SH-SY5Y (cell line): ENCODE results near the gene PSMD9.

Experiments used
- GATA2 ChIP-seq: IDR thresholded peaks from 2 replicates; pipeline ENCODE4 v1.6.1; 2011; ENCODE audit warnings: mild to moderate bottlenecking, low read depth, low read length
- GATA3 ChIP-seq: IDR thresholded peaks from 2 replicates; pipeline ENCODE4 v1.6.1; 2011; ENCODE audit warnings: low read depth, mild to moderate bottlenecking, low read length, moderate library complexity

DNA sequence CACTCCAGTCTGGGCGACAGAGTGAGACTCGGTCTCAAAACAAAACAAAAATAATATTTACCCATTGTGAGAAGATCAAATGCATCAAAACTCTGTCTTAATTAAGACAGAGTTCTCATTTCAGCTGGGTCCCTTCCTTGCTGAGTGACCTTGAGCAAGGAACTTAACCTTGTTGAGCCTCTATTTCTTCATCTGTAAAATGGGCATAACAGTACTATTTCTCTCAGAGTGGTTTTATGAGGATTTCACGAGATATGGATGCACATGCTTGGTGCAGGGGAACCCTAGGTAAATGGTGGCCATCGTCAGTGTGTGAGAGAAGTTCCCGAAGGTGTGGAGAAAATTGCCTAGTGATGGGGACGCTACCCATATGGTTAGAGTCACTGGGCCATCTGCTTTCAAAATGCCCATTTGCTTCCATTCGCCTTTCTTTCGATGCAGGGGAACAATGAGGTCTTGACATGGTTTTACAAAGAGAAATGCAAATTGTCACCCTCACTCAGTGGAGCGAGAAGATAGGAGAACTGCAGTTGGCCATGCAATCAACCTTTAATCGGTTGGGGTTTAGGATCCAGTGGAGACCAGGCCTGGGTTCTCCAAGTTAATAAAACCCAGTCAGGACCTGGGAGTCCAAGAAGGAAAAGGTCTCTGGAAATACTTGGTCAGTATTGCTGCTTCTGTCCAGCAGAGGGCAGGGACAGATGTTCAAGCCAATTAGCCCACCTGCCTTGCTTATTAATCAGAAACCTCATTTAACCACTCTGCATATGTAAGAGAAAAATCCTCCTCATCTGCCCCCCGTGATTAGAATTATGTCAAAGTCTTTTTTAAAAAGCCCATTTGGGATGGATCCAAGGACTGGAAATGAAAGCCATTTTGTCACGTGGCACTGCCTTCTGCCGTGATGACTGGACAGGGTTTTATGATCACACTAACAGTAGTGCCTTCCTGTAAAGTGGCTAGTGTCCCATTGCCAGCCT is 67.0 kb downstream of the PSMD9 start:
- TF ChIP-seq GATA2 (no peak), GATA3 (no peak)
